ENCODE results near the gene MTHFS. TPM values are rescaled to one million over a fixed set of nuclear protein-coding genes. Genes with fewer than 3 reads are reported as not detected.
A peak's percentile ranks its signal among the peaks of the same experiment; 100 is the strongest.
"Not testable (repeated sequence)": the region's sequence is repeated elsewhere in the genome, so short reads cannot be mapped to it uniquely, and the experiment has no call there.

MTHFS gene
- total RNA-seq, 1 donor from 2014 or later, result 6.1 TPM

DNA sequence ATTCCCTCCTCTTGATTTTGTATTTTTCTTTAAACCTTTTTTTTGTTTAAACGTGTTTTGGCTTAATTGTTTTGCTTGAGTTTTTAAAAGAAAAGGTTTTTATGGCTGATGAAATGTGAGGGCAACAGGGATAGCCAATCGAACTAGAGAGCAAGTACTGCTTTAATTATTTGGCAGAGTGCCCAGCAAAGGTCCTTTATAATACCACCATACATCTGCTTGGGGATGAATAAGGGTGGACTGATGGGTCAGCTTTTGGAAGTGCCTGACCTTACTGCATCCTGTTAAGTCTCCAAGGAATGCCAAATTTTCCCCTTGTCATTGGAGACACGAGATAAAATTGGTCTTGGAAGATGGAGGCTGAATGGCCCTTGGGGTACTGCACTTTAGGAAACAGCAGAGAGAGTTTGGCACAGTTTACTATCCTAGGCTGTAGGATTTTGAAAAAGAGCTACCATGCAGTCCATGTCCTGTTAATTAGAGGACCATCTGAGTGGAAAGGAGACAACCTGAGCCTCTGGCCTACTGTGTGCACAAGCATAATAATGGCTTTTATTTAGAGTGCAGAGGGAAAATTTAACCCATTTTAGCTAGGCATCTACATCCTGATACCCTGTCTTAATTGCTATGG, 19.8 kb upstream of the MTHFS start:
- no peak for DNase-seq (ENCODE audit: low spot score in 2 of 2)
- no peak for FAIRE-seq

GRCh38 chr15:79915776-79916501, 19.1 kb upstream of the MTHFS start:
- DNase-seq (ENCODE audit: low spot score in 2 of 2), result not testable (repeated sequence)
- FAIRE-seq, result peak; percentile 13

DNA sequence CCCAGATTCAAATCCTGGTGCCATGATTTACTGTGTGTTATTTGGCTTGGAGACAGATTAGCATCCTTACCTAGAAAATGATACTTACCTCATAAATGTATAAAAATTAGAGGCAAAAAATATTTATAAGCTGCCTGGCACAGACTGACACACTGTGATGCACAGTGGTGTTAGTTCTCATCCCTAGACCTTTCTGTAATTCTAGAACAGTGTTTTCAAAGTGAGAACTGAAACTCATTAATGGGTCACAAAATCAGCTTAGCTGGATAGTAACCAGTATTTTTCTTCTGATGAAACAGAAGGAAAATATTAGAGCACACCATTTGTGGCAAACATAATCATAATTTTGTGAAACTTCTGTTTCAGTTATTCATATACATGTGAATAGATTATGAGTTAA, 17.9 kb upstream of the MTHFS start:
- no peak for FAIRE-seq

DNA sequence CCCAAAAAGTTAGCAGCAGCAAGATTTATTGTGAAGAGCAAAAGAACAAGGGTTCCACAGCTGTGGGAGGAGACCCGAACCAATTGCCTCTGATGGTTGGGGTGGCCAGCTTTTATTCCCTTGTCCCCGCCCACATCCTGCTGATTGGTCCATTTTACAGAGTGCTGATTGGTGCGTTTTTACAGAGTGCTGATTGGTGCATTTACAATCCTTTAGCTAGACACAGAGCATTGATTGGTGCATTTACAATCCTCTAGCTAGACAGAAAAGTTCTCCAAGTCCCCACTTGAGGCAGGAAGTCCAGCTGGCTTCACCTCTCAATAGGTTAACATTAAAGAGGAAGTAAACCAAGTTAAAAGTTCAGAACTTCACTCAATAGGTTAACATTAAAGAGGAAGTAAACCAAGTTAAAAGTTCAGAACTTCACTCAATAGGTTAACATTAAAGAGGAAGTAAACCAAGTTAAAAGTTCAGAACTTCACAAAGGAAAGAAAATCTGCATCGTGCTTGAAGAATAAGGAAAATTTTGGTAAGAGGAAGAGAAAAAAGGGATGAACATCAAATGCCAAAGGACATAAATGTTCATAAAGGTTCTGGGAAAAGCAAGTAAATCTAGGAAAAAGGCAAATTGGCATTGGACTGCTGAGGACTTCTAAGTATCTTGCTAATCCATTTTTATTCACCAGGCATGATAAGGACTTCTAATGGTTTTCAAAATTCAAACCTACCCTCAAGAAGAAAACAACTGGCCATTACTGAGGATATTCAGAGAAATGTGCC, 12.9 kb upstream of the MTHFS start:
- not testable (repeated sequence) for FAIRE-seq; DNase-seq (ENCODE audit: low spot score in 2 of 2)

More for the DNA sequence above, 17.9 kb upstream of the MTHFS start:
- no peak for DNase-seq (ENCODE audit: low spot score in 2 of 2)

DNA sequence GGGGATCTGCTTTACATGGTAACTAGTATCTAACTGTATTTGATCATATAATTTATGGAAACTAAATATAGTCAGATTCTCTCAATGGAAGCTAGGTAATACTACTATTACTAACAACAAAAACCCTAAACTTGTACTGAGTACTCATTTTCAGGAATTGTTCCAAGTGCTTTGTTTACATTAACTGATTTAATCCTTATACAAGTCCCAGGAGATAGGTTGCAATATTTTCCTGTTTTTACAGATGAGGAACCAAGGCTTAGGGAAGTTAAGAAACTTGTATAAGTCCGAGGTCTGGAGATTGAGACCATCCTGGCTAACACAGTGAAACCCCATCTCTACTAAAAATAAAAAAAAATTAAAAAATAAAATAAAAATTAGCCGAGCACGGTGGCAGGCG, 7.5 kb upstream of the MTHFS start:
- FAIRE-seq (no peak), DNase-seq (ENCODE audit: low spot score in 2 of 2) (no peak)

- no peak for FAIRE-seq
- no peak for DNase-seq (ENCODE audit: low spot score in 2 of 2)
Measured at GRCh38 chr15:79903626-79904025, 6.8 kb upstream of the MTHFS start.

- FAIRE-seq (peak; percentile 61), DNase-seq (ENCODE audit: low spot score in 2 of 2) (no peak)
Measured at GRCh38 chr15:79903144-79903543, 6.3 kb upstream of the MTHFS start.

GRCh38 chr15:79901958-79902357, 5.1 kb upstream of the MTHFS start:
- no peak for FAIRE-seq
- no peak for DNase-seq (ENCODE audit: low spot score in 2 of 2)

DNA sequence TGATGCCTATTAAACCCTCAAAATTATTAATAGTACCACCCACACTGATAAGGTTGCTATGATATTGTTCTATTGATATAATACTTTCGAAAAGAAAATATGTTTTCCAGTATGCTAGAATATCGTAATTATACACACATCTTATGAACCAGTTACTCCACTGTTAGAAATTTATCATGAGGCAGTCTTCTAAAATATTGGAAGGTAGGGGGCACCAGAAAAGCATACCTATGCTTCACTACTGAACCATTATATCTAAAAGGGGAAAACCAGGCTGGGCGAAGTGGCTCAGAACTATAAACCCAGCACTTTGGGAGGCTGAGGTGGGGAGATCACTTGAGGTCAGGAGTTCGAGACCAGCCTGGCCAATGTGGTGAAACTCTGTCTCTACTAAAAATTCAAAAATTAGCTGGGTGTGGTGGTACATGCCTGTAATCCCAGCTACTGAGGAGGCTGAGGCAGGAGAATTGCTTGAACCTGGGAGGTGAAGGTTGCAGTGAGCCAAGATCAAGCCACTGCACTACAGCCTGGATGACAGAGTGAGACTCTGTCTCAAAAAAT, 4.1 kb upstream of the MTHFS start:
- not testable (repeated sequence) for FAIRE-seq; DNase-seq (ENCODE audit: low spot score in 2 of 2)

GRCh38 chr15:79900087-79900486, 3.3 kb upstream of the MTHFS start:
- DNase-seq (ENCODE audit: low spot score in 2 of 2), result no peak
- no peak for FAIRE-seq

- not testable (repeated sequence) for DNase-seq (ENCODE audit: low spot score in 2 of 2); FAIRE-seq
Measured at GRCh38 chr15:79898786-79899185, 2.0 kb upstream of the MTHFS start.

- DNase-seq (ENCODE audit: low spot score in 2 of 2), result no peak
- no peak for FAIRE-seq
Measured at GRCh38 chr15:79898369-79898768, 1.6 kb upstream of the MTHFS start.

DNA sequence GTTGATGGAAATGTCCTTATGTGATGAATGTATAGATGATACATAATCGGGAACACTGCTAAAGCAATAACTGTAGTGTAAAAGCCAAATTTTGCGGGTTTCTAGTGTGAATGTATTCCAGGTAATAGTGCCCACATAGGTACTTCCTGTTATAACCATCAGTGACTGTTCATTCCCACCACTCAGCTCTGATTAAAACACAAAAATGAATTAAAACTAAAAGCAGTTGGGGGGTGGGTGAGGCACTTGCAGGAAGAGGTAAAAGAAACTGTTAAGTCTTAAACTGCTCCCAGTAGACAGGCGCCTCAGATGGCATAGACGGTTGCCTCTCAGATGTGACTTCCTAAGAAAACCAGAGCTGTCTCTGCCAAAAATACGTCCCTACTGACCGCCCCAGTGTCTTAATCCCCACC, 893 bp upstream of the MTHFS start:
- no peak for DNase-seq (ENCODE audit: low spot score in 2 of 2)
- no peak for FAIRE-seq

DNA sequence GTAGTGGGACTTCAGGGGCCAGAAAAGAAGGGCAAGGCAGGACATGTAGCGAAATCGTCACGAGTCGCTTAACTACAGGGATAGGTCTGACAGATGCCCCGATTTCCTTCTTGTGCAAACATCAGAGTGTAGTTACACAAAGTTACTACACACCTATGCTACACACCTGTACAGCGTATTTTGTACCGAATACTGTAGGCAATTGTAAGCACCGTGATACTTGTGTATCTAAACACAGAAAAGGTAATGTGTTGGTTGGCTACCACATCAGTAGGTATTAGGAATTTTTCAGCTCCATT, 515 bp upstream of the MTHFS start:
- no peak for FAIRE-seq
- DNase-seq (ENCODE audit: low spot score in 2 of 2), result no peak

GRCh38 chr15:79896131-79896633, 632 bp downstream of the MTHFS start:
- peak in 1 of 2 donors; percentile 9 for DNase-seq (ENCODE audit: low spot score in 2 of 2)
- FAIRE-seq, result no peak

DNA sequence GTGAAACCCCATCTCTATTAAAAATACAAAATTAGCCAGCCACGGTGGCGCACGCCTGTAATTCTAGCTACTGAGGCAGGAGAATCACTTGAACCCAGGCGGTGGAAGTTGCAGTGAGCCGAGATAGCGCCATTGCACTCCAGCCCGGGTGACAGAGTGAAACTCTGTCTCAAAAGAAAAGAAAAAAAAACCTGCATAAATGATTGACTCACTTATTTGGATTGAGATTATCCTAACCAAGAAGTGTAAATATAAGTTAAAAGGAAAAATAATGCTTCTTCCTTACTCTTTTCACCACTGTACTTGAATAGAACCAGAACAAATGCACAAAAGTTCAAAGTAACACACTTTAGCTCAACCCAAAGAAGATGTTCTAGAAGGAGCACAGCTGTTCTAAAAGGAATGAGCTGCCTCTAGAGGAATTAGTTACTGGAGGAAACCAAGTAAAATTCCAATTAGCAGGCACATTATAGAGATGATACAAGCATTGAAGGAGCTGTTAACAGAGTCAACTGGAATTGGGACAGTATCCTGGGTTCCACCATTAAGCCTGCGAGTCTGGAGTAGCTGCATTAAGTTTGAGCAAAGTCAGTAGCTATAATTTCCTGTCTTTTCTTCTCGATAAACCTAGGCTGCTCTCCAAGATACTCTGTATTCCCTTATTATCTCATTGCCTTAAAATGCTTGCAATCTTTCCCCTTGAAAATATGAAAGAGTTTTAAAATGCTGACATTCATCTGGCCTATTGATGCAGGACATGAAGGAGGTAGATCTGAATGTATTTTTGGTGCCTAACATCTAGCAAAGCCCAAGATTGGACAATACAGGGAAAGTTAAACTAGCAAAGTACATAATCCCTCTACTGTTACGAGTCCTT, 9.5 kb downstream of the MTHFS start:
- DNase-seq (ENCODE audit: low spot score in 2 of 2) (no peak), FAIRE-seq (no peak)

- DNase-seq (ENCODE audit: low spot score in 2 of 2), result no peak
Measured at GRCh38 chr15:79886124-79886523, 10.7 kb downstream of the MTHFS start.

DNA sequence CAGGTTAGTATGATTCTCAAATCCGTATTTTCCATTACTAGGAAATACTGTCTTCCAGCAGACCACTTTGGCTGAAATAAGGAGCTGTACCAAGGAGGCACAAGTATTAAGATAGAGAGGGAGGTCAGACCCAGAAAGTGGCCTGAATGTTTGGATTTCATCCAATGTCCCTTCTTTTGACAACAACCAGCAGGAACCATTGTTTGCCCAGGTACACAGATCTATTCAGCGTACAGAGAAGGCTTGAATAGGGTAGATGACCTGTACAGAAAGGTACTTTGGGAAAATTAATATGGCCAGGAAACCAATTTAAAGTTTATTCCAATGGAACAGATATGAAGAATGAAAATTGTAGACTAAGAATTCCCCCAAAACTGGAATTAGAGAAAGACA, 12.6 kb downstream of the MTHFS start:
- no peak for DNase-seq (ENCODE audit: low spot score in 2 of 2)
- FAIRE-seq, result no peak

More at GRCh38 chr15:79886124-79886523, 10.7 kb downstream of the MTHFS start:
- no peak for FAIRE-seq

DNA sequence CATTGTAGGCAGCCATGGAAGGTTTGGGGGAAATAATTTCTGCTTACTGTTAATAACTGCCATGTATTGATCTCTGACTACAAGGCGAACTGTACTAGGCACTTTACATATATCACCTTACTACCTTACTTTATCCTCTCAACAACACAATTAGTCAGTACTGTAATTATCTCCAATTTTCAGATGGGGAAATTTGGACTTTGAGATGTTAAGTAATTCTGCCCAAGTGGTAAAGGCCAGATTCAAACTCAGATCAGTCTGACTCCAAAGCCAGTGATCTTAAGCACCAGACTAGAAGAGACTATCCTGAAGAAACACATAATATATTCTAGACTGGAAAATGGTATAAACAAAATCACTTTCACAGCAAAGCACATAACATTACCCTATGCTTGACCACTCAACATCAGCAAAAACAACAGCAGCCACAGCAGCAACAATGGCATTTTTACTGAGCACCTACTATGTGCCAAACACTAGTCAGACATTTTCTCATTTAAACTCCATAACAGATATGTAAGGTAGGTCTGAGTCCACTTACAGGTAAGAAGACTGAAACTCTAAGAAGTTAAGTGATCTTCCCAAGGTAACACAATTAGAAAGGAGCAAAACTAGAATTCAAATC, 13.1 kb downstream of the MTHFS start:
- no peak for DNase-seq (ENCODE audit: low spot score in 2 of 2)
- FAIRE-seq, result no peak

DNA sequence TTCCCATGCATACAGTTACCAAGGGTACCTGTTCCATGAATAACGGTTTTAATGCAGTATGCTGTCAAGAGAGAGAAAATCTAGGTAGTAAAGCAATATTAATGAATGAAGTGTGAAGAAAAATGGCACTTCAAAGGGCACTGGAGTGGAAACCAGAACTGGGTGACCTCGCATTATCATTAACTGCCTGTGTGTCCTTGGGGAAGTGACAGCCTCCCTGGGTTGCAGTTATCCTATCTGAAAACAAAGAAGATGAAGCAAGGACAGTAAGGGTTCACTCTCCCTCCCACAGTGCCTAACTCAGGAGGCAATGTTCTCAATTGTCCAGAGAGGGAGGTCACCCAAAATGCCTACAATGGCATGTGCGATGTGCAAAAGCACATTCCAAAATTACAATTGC, 15.1 kb downstream of the MTHFS start:
- DNase-seq (ENCODE audit: low spot score in 2 of 2) (no peak), FAIRE-seq (no peak)
